NCI-H748 treated with DMSO at 0.1 percent for 48 hours (cell line): ENCODE data around the gene ANO1.

Experiments
- DNase-seq: peaks from one replicate; lab custom pipeline; 2025; lab: John Stamatoyannopoulos, UW

The ANO1 gene

DNA sequence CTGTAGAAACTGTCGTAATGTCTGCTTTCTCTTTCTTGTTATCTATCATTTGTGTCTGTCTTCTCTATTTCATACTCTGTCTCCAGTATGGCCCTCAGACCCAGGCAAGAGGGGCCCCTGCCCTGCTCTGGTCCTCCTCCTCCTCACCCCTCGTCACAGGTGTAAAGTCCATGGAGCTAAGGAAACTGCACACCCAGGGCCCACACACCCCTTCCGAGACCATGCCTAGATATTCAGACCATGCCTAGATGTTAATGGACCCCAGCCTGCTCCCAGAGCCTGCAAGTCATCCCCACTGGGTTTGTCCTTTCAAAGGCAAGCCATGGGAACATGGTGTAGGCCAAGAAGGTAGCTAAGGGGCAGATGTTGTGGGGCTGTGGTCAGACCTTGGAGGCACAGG is 24.1 kb upstream of the ANO1 start:
- DNase-seq = no peak

DNA sequence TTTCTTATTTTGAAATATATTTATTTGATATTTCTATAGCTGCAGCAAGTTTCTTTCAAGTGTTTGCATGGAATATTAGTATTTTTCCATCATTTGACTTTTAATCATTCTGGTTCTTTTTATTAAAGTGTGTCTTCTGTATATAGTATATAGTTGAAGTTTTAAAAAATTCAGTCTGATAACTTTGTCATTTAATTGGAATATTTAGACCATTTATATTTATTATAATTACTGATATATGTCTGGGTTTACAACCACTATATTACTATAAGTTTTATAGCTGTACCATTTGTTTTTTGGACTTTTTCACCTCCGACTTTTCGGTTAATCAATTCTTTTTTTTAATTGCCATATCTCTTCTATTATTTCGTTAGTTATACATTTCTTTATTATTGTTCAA is 22.7 kb upstream of the ANO1 start:
- DNase-seq = no peak

DNA sequence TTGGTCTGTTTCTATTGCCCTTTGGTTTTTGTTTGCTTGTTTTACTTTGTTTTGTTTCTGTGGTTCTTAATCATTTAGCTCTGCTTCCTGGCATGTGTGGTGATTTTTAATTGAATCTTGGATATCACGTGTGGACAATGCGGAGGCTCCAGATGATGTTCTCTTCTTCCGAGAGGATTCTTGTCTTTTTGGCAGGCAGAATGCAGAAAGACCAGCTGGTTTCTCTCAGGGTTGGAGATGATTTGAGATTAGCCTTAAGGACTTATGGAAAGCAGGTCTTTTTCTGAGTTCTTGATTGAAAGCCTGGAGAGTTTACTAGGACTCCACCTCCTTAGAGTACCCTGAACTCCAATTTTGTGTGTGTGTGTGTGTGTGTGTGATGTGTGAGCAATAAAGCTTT is 21.0 kb upstream of the ANO1 start:
- no peak for DNase-seq

DNA sequence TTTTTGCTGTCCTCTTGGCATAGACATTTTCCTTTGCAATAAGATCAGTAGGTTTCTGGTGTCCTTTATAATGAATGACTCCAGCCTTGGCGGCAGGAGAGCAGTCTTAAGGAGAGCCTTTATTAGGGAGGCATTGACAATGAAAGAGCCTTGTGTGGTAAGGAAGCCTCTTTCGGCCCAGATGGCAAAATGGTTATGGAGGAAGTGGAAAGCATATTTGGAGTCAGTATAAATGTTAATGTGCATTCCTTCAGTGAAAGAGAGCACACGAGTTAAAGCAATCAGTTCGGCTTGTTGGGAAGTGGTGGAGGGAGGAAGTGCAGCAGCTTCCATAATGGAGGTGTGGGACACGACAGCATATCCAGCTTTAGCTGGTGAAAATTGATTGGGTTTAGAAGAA is 18.1 kb upstream of the ANO1 start:
- no peak for DNase-seq

DNA sequence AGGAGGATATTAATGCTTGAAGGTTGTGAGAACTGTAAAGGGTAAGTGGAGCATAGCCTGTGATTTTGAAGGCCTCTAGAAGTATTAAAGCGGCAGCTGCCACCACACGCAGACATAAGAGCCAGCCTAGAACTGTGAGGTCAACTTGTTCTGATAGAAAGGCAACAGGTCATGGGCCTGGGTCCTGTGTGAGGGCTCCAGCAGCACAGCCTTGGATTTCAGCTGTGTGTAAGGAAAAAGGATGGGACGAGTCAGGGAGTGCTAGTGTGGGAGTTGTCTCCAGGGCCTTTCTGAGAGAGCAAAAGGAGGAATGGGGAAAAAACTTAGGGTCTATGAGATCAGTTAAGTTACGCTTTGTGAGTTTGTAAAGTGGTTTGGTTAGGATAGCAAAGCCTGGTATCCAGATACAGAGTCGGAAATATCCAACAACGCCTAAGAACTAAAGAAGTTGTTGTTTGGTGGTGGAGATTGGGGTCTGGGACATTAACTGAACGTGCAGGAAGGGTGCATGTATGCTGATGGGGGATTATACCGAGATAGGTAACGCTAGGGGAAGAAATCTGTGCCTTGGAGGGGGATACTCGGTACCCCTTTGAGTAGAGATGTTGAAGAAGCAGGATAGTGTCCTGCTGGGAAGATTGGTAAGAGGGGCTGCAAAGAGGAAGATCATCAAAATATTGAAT is 17.4 kb upstream of the ANO1 start:
- DNase-seq = no peak

DNA sequence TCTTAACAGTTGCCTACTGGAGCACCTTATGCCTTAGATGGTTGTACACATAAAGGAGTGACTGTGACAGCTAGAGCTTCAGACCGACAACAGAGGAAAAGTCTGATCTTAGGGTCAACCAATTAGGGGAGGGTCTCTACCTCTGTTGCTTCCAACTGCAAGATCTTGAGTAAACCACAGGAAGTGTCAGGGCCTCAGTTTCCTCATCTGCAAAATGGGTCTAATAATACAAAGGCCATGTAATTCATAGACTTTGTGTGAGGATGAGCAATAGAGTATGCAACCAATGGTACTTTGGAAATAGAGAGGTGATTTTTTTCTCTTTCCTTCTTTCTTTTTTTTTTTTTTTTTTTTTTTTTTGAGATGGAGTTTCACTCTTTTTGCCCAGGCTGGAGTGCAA is 16.4 kb upstream of the ANO1 start:
- DNase-seq = no peak

DNA sequence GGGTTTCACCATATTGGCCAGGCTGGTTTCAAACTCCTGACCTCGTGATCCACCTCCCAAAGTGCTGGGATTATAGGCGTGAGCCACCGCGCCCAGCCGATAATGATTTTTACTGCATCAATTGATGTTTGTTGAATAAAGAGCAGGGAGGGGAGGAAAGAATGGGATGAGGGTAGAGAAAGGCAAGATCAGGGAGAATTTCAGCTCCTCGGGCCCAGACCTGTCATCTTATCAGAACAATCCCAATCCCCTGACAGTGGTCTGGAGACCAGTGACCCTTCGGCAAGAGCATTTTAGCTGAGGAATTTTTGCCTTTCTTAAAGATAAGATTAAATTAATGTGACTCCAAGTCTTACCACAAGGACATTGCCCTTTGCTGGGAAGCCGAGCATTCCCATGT is 15.0 kb upstream of the ANO1 start:
- DNase-seq = no peak

DNA sequence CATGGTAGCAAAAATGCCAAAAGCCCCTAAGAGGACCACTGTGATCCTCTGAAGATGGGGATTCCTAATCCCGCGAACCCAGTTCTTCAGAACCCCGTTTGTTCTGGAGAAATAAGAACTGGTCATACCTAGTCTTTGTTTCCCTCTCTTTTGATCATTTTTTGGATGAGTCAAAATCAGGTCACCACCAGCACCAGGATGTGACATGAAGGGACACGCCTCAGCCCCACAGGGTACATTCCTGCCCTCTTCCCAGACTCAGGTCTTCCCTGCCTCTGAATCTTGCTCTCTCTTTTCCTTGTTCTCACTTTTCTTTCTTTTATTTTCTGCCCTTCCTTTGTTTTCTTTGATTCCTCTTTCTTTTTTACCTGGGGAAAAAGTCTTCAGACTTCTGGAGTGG is 14.6 kb upstream of the ANO1 start:
- no peak for DNase-seq

DNA sequence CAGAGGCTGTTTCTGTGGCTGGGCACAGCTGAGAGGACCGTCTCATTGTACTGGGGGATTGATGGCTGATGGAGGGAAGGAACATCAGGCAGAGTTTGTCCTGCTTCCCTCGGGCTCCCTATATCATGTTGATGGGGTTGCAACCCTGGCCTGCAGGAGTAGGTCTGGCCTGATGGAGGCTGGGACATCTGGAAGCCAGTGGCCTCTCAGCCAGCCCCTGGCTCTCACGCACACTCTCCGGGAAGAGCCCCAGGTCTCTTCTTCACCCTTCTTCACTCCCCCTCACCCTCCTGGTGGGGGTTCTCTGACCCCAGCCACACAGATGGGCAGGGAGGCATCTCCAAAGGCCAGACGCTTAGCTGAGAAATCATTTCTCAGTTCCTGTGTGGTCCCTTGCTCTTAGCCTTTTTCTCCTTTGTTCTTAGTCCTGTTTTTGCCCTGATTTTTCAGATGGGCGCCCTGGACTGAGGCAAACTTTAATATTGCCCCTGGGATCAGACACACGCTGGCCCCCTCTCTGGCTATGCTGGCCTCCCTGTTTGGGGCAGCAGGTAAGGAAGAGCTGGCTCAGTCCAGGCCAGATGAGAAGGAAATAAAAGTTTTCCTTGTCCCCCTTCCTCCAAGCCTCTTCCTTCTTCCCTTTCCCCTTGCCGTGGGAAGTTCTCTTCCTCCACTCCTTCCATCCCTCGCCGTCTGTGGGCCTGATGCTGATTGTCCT is 13.9 kb upstream of the ANO1 start:
- no peak for DNase-seq

DNA sequence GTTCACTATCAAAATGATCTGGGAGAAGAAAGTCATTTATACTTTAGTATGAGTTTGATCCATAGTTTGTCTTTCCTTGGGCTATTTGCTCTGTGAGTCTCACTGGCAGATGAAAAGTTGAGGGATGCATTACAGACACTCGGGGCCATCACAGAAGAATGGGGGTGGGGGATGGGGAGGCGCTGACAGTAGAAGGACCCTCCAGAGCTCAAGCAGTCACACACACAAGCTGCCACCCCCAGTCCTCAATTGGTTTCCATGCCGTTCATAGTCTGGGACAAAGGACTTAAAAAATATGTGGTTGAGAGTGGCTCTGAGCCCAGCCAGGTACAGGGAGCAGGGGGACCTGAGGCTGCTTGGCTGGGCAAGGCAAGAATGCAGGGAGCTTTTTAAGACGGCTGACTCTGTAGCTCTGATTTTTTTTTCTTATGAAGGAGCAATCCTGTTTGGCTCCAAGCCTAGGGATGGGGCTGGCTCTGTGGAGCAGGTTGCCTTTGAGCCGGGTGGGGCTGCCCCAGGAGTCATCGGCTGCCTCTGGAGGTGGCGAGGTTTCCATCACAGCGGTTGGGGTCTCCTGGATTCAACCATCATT is 13.3 kb upstream of the ANO1 start:
- no peak for DNase-seq

DNA sequence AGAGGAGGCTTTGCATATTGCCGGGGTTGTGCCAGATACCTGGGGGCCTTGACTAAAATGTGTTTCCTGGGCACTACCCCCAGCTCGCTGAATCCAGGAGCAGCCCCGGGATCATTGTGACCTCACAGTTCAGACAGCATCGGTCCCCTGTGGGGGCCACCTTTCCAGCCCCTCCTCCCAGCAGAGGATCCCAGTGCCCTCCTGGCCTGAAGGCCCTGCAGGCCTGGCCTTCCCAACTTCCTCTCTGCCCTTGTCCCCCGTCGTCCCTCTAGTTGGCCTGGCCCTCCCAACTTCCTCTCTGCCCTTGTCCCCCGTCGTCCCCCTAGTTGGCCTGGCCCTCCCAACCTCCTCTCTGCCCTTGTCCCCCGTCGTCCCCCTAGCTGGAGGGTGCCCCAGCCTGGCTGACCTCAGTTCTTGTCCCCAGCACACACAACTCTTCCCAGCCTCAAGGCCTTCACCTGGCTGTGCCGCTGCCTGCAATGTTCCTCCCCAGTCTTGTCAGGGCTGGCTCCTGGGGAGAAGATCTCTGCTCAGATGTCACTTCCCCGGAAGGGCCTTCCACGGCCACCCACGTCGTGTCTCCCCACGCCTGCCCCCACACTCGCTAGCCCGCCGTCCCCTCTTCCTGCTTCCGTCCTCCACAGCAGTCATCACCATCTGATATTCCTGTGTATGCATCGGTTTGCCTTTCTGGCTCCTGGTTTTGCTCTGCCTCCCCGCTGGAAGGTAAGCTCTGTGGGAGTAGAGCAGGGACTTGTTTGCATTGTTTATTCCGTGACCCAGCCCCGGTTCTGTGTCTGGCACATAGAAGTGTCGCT is 12.6 kb upstream of the ANO1 start:
- DNase-seq = no peak

DNA sequence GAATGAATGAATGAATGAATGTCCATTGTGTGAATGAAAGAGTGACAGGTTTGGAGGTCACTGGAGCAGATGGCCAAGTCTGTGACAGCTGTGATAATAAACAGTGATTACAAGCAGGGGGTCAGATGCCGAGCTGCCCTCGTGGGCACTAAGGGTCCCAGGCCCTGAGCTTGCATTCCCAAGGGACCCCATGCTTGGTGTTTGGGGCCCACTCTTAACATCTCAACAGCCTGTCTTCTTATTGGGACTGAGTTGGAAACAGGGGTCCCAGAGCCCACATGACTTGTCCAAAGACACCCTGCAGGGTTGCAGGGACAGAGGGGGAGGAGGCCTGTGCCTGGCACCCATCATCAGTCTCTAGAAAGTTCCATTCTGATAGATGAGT is 12.0 kb upstream of the ANO1 start:
- no peak for DNase-seq

DNA sequence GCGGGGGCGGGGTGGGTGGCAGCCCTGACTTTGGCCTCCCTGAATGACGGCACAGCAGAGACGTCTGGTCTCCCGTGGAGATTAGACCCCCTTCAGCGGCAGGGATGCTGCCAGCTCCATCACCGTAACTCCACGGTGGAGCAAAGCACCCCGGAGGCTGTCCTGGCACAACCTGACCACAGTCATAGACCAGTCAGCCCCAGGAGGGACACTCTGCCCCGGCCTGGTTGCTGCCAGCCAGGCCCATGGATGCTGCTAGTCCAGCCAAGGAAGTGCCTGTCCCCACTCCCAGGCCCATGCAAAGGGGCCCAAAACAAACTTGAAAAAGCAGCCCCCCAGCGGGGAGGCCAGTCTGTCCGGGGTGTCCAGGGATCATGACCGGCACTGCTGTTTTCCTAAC is 11.5 kb upstream of the ANO1 start:
- no peak for DNase-seq

DNA sequence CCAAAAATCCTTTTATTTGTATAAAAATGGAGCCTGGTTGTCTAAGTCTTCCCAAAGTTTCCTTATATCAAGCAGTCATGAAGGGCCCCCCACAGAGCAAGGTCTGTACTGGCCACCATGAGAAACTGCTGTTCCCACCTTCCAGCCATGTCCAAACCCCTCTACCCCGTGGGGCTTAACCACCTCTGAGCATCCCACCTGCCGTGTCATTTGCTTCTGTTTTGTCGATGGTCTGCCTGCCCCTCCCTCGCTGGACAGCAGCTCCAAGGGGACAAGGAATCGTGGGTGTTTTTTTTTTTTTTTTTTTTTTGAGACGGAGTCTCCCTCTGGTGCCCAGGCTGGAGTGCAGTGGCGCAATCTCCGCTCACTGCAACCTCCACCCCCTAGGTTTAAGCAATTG is 11.1 kb upstream of the ANO1 start:
- DNase-seq = no peak

DNA sequence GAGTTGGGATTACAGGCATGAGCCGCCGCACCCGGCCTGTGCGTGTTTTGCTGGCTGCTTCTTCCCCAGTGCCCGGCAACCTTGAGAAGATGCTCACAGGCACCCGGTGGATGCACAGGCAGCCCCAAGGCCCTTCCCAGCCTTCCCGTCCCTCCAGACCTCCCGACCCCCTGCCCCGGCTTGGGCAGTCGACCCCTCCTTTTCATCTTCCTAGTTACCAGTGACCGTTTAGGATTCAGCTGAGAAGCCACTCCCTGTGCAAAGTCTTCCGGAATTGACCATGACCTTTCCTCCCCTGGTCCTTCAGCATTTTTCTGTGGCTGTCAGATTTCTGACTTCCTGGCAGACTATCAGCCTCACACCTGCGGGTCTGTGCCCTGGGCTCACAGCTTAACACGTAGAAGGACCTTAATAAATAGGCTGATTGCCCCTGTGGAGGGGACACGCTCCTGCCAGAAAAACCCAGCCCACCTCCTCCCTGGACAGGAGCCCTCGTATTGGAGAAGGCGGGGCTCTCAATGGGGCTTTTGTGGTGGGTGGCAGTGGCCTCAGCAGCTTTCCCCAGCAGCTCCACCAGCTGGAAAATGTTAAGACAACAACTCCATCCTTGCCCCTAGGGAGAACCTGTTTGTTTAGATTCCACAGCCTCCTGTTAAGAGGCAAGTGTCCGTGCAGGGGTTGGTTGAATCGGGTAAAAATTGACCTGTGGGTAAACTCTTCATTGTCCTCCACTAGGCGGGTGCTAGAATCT is 10.4 kb upstream of the ANO1 start:
- DNase-seq = peak; percentile 64

DNA sequence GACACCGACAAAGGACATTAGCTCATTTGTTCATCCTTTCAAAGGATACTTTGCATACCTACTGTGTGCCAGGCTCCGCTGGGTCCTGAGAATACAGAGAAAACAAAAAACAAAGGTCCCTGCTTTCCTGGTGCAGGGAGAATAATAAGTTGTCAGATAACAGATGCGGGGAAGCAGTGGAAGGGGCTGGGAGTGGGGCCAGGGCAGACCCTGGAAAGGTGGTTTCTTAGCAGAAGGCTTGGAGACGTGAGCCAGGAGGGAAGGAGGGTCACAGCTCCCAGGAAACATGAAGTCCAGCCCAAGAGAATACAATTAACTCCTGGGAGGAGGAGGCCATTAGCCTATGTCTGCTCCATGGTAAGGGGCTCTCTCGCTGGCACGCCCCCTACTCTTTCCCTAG is 9.8 kb upstream of the ANO1 start:
- no peak for DNase-seq

DNA sequence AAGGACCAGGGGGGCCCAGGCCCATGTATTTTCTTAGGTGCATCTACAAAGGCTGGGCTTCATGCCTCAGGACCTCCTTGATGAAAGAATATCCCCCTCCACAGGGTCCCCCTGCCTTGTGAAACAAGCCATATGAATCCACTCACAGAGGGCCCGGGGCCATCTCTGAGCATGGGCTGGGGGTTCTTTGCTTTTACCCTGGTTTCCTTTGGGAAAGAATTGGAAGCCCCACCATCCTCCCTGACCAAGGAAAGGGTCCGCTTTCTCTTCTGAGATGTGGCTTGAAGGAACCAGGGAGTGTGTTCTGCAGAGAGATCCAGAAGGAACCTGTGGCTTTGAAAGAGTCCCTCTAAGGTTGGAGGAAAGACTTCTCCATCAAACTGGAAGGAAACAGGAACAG is 9.2 kb upstream of the ANO1 start:
- DNase-seq = no peak

DNA sequence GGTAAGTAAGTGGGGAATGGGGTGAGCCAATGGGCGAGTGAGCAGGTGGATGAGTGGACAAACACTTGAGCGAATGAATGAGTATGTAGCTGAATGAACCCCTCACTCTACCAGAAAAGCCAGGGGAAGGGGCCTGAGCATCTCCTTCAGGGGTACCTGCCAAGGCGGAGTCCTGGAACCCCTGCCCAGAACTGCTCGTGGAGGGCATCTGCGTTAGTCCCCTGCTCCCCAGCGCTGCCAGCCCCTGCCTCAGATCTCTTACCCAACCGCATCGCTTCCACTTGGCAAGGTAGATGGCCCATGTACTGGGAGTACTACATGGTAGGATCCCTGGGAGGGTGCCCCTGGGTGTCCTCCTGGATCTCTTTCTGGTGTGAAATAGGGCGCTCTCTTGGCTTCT is 7.4 kb upstream of the ANO1 start:
- DNase-seq = no peak

DNA sequence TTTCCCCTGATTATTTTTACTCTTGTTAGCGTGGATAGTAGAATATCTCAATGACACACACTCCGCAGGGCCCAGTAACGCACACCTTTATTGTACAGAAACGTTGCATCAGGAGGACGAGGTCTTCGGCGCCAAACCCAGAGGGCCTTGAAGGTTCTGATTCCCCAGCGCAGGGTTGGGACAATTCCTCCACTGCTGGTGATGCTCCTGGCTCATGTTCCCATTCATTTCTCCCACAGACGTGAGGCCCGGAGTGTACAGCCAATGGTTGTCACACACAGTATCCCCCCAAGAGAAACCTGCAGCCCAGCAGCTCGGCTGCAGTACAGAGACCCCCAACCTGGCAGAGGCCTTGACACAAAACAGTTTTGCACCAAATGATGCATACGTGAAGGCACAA is 6.1 kb upstream of the ANO1 start:
- no peak for DNase-seq

DNA sequence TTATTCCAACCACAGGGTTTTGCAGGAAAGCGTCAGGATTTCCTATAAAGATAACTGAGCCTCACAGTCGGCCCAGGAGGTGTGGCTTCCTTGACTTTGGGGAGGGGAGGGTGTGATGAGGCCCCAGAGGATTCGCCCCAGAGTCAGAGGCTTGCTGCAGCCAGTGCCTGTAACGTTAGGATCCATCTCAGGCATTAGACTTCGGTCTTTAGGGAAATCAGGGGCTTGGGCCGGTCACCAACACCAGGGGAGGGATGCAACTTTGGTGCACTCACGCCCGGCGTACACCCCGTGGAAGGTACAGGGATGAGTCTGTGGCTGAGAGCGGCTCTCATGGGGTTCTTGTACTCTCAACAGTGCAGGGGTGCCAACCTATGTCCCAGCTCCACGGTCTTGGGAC is 5.7 kb upstream of the ANO1 start:
- DNase-seq = no peak

DNA sequence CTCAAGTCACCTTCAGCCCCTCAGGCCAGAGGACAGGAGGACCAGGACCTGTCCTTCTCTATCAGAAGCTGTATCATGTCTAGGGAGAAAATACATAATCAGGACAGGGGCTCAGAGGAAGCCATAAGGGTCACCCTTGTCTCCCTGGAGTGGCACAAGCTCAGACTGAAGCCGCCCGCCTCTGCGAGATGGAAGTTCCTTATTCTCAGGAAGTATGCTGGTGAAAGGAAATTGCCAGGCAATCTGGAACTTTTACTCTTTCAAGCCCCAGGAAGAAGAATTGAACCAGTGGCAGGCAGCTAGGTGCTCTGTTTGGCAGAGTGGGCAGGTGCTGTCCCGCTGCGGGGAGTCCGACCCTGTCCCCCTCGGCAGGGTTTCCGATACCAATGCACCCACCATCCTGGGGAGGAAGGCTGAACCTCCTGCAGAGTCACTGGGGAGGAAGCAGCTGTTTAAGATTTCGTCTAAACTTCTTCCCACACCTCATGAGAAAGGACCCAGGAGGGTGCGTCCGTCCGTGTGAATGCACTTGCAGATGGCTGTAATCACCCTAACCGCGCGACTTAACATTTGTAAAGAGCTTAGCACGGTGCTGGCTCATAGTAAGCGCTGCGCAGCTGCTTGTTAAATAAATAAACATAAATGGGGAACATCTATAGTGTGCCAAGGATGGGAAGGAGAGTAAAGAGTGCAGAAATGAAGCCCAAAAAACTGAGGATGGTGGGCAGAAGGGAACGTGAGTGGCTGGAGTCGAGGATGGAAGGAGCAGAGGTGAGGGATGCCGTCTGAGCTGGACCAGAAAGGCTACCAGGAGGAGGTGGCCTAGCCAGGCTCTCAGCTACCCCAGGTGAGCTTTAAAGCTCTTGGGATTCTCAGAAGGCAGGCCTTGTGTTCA is 5.0 kb upstream of the ANO1 start:
- DNase-seq = no peak
